ENCODE data around the gene SLC45A2. TPM values are rescaled to one million over a fixed set of nuclear protein-coding genes. Genes with fewer than 3 reads are reported as not detected.

Gene SLC45A2
- total RNA-seq, 3 donors from 2014 or later = not detected

DNA sequence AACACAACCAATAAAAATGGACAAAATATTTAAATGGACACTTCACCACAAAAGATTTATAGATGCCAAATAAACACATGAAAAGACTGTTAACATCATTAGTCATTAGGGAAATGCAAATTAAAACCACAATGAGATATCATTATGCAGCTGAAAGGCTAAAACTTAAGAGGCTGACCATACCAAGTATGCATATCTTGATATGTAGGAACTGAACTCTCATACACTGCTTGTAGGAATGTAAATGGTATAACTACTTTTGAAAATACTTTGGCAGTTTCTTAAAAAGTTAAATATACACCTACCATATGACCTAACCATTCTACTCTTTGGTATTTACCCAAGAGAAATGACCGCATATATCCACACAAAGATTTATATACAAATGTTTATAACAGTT is 79.1 kb downstream of the SLC45A2 start:
- Histone ChIP-seq H3K4me1 (no peaks in the 10 kb centered on the region), H3K9me3 (peaks cover 14 to 36% of the 10 kb centered on the region in 2 donors), H3K36me3 (no peaks in the 10 kb centered on the region), H3K27me3 (no peaks in the 10 kb centered on the region), H3K27ac (no peak overlapping the region), H3K4me3 (no peak overlapping the region)
- TF ChIP-seq, protein P1, sequence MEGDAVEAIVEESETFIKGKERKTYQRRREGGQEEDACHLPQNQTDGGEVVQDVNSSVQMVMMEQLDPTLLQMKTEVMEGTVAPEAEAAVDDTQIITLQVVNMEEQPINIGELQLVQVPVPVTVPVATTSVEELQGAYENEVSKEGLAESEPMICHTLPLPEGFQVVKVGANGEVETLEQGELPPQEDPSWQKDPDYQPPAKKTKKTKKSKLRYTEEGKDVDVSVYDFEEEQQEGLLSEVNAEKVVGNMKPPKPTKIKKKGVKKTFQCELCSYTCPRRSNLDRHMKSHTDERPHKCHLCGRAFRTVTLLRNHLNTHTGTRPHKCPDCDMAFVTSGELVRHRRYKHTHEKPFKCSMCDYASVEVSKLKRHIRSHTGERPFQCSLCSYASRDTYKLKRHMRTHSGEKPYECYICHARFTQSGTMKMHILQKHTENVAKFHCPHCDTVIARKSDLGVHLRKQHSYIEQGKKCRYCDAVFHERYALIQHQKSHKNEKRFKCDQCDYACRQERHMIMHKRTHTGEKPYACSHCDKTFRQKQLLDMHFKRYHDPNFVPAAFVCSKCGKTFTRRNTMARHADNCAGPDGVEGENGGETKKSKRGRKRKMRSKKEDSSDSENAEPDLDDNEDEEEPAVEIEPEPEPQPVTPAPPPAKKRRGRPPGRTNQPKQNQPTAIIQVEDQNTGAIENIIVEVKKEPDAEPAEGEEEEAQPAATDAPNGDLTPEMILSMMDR (IDR thresholded peaks at IDR 0.05) = no peak
- TF ChIP-seq POLR2AphosphoS5 (IDR thresholded peaks at IDR 0.05) (no peak), POLR2A (IDR thresholded peaks at IDR 0.05) (no peak)
- intact Hi-C loops (cut with DNase I; ENCODE audit: low total_unique reads) = no loop called here
- DNase-seq (ENCODE audit: low spot score in 2 of 2) = no peak

- no peaks in the 10 kb centered on the region for H3K27me3 ChIP-seq
- no peak overlapping the region for H3K27ac ChIP-seq
- H3K4me1 ChIP-seq = no peaks in the 10 kb centered on the region
- H3K4me3 ChIP-seq = no peak overlapping the region
- intact Hi-C loops (cut with DNase I; ENCODE audit: low total_unique reads) = no loop called here
- TF ChIP-seq POLR2AphosphoS5 (IDR thresholded peaks at IDR 0.05) = no peak
- TF ChIP-seq POLR2A (IDR thresholded peaks at IDR 0.05) = no peak
- TF ChIP-seq, protein P1 (IDR thresholded peaks at IDR 0.05) = no peak
- peaks cover 14 to 34% of the 10 kb centered on the region in 2 donors for H3K9me3 ChIP-seq
- no peak for DNase-seq (ENCODE audit: low spot score in 2 of 2)
- no peaks in the 10 kb centered on the region for H3K36me3 ChIP-seq
These were observed 81.4 kb downstream of the SLC45A2 start for GRCh38 chr5:33903118-33903517.

GRCh38 chr5:33901156-33901555 is 83.3 kb downstream of the SLC45A2 start:
- H3K9me3 ChIP-seq = peaks cover 2 to 17% of the 10 kb centered on the region in 2 donors
- no peaks in the 10 kb centered on the region for H3K27me3 ChIP-seq
- intact Hi-C loops (cut with DNase I; ENCODE audit: low total_unique reads) = no loop called here
- H3K4me3 ChIP-seq = no peak overlapping the region
- TF ChIP-seq POLR2A (IDR thresholded peaks at IDR 0.05) (no peak), POLR2AphosphoS5 (IDR thresholded peaks at IDR 0.05) (no peak)
- TF ChIP-seq, protein P1 (IDR thresholded peaks at IDR 0.05) = no peak
- no peaks in the 10 kb centered on the region for H3K36me3 ChIP-seq
- no peaks in the 10 kb centered on the region for H3K4me1 ChIP-seq
- DNase-seq (ENCODE audit: low spot score in 2 of 2) = no peak
- peak overlapping the region in 1 of 2 donors; percentile 8 for H3K27ac ChIP-seq

Other genes starting within 250 kb of the SLC45A2 start
- 10 to 100 TPM in 2 of 3 donors, 1 to 10 TPM in 1; 4.4 to 17.4 (median 15.0) TPM for gene ADAMTS12, start 92.7 kb downstream of the SLC45A2 start, total RNA-seq
- gene RXFP3, start 48.3 kb downstream of the SLC45A2 start, total RNA-seq = not detected
- gene AMACR, start 23.4 kb upstream of the SLC45A2 start, total RNA-seq = 10 to 100 TPM in 2 of 3 donors, 1 to 10 TPM in 1; 8.2 to 14.4 (median 13.8) TPM
- gene C1QTNF3, start 58.5 kb upstream of the SLC45A2 start, total RNA-seq = 10 to 100 TPM in 2 of 3 donors, 1 to 10 TPM in 1; 4.0 to 28.8 (median 22.2) TPM

Measured in breast epithelium (tissue), 4 donors.